Liver (tissue), 9 donors: ENCODE data around the gene SNRPA. TPM values are rescaled to one million over a fixed set of nuclear protein-coding genes. Genes with fewer than 3 reads are reported as not detected.
A peak's percentile ranks its signal among the peaks of the same experiment; 100 is the strongest.

Source experiments
- DNase-seq: peaks from one replicate; pipeline ENCODE4 v3.0.0-alpha.2; 2017; ENCODE audit warnings: low spot score
- H3K27ac ChIP-seq, 2 donors: one replicate each; pipeline ENCODE4 v1.7.0; 2013; ENCODE audit warnings: inconsistent platforms in 2 of 2, low read length in 2 of 2, control low read depth in 1 of 2, low read depth in 1 of 2, mild to moderate bottlenecking in 1 of 2
- H3K27me3 ChIP-seq, 4 donors: one replicate each; pipeline versions ENCODE4 v1.6.1 to v1.7.0; 2013; ENCODE audit warnings: low read length in 3 of 4, inconsistent platforms in 1 of 4, mild to moderate bottlenecking in 1 of 4, moderate library complexity in 1 of 4; ENCODE audit not compliant: control insufficient read depth in 4 of 4, insufficient read depth in 4 of 4
- H3K36me3 ChIP-seq, 4 donors: one replicate each; pipeline versions ENCODE4 v1.6.1 to v1.7.0; 2013; ENCODE audit warnings: low read length in 3 of 4, mild to moderate bottlenecking in 3 of 4, low read depth in 1 of 4, moderate library complexity in 1 of 4; ENCODE audit not compliant: control insufficient read depth in 4 of 4, insufficient read depth in 3 of 4
- H3K4me1 ChIP-seq, 4 donors: one replicate each; pipeline versions ENCODE4 v1.6.1 to v1.7.0; 2013; ENCODE audit warnings: low read length in 3 of 4, mild to moderate bottlenecking in 3 of 4, moderate library complexity in 1 of 4; ENCODE audit not compliant: control insufficient read depth in 4 of 4, insufficient read depth in 4 of 4
- H3K4me3 ChIP-seq, 3 donors: one replicate each; pipeline versions ENCODE4 v1.6.1 to v1.7.0; 2013; ENCODE audit warnings: low read length in 3 of 3, control low read depth in 1 of 3, low read depth in 1 of 3, mild to moderate bottlenecking in 1 of 3
- H3K9ac ChIP-seq, 2 donors: one replicate each; pipeline ENCODE4 v1.7.0; 2013; ENCODE audit warnings: low read length in 2 of 2, mild to moderate bottlenecking in 2 of 2, moderate library complexity in 2 of 2, control low read depth in 1 of 2, low read depth in 1 of 2
- H3K9me3 ChIP-seq, 4 donors: one replicate each; pipeline versions ENCODE4 v1.6.1 to v1.7.0; 2013; ENCODE audit warnings: low read length in 3 of 4; ENCODE audit not compliant: control insufficient read depth in 4 of 4
- ATF3 ChIP-seq: IDR thresholded peaks from 2 replicates; pipeline ENCODE4 v1.6.1; 2016; ENCODE audit warnings: antibody characterized with exemption
- EGR1 ChIP-seq, 2 donors: IDR thresholded peaks; 2 replicates each; pipeline ENCODE4 v1.6.1; 2016 to 2018; ENCODE audit warnings: antibody characterized with exemption in 2 of 2, low read depth in 2 of 2
- FOXA1 ChIP-seq: IDR thresholded peaks from 2 replicates; pipeline ENCODE4 v1.6.1; 2016; ENCODE audit warnings: antibody characterized with exemption
- FOXA2 ChIP-seq: IDR thresholded peaks from 2 replicates; pipeline ENCODE4 v1.6.1; 2016; ENCODE audit warnings: antibody characterized with exemption
- GABPA ChIP-seq, 2 donors: IDR thresholded peaks in 1 of 2; conservative IDR thresholded peaks in 1 of 2; 2 replicates each; pipeline ENCODE4 v1.6.1; 2016; ENCODE audit warnings: antibody characterized with exemption in 2 of 2, mild to moderate bottlenecking in 1 of 2, moderate library complexity in 1 of 2
- HNF4A ChIP-seq, 2 donors: conservative IDR thresholded peaks; 2 replicates each; pipeline ENCODE4 v1.6.1; 2016; ENCODE audit warnings: antibody characterized with exemption in 2 of 2, mild to moderate bottlenecking in 2 of 2
- HNF4G ChIP-seq: IDR thresholded peaks from 2 replicates; pipeline ENCODE4 v1.6.1; 2016; ENCODE audit warnings: antibody characterized with exemption
- JUND ChIP-seq, 2 donors: IDR thresholded peaks; 2 replicates each; pipeline ENCODE4 v1.6.1; 2016; ENCODE audit warnings: antibody characterized with exemption in 2 of 2
- NR2F2 ChIP-seq: IDR thresholded peaks from 2 replicates; pipeline ENCODE4 v1.6.1; 2016; ENCODE audit warnings: antibody characterized with exemption
- RAD21 ChIP-seq, 2 donors: IDR thresholded peaks; 2 replicates each; pipeline ENCODE4 v1.6.1; 2016; ENCODE audit warnings: antibody characterized with exemption in 2 of 2, mild to moderate bottlenecking in 2 of 2
- REST ChIP-seq: IDR thresholded peaks from 2 replicates; pipeline ENCODE4 v1.6.1; 2016; ENCODE audit warnings: antibody characterized with exemption, mild to moderate bottlenecking
- RXRA ChIP-seq, 2 donors: IDR thresholded peaks; 2 replicates each; pipeline ENCODE4 v1.6.1; 2017 to 2018; ENCODE audit warnings: antibody characterized with exemption in 2 of 2, mild to moderate bottlenecking in 1 of 2
- SP1 ChIP-seq: IDR thresholded peaks from 2 replicates; pipeline ENCODE4 v1.6.1; 2018; ENCODE audit warnings: antibody characterized with exemption, mild to moderate bottlenecking
- TAF1 ChIP-seq: conservative IDR thresholded peaks from 2 replicates; pipeline ENCODE4 v1.6.1; 2016; ENCODE audit warnings: antibody characterized with exemption, mild to moderate bottlenecking
- YY1 ChIP-seq: IDR thresholded peaks from 2 replicates; pipeline ENCODE4 v1.6.1; 2016; ENCODE audit warnings: antibody characterized with exemption, mild to moderate bottlenecking
- ZBTB33 ChIP-seq: IDR thresholded peaks from 2 replicates; pipeline ENCODE4 v1.6.1; 2016; ENCODE audit warnings: antibody characterized with exemption
- WGBS: extraction: QIAGEN DNeasy Blood & Tissue Kit; methylation state at CpG from one replicate; pipeline ENCODE4 v1.1.7; 2013; 5-methylcytosine and 5-hydroxymethylcytosine counted together
- polyA plus RNA-seq, 2 donors: library from polyadenylated mRNA; stranded (reverse) in 1 of 2; unstranded in 1 of 2; fragments of 200-250 nt in 1 of 2; fragments of >200 nt in 1 of 2; fragmentation: Nextera tagmentation in 1 of 2; extraction: Ambion mirVana in 1 of 2; gene quantifications; one replicate each; pipeline versions ENCODE4 v1.2.1 to v1.2.3, GENCODE V29; 2013 to 2015
- total RNA-seq, 2 donors: library from RNA; depleted of rRNA; stranded (reverse); fragments of >200 nt; gene quantifications; one replicate each; pipeline ENCODE4 v1.2.3, GENCODE V29; 2014
- TF ChIP-seq, protein P1 (sequence below): fragments of 150-350 bp; IDR thresholded peaks from 2 replicates; pipeline ENCODE4 v1.5.1; 2017; ENCODE audit warnings: improper control_type of control experiment, low read depth, low read length; ENCODE audit not compliant: missing input control
- TF ChIP-seq, protein P2 (sequence below): IDR thresholded peaks from 2 replicates; pipeline ENCODE4 v1.6.1; 2016; ENCODE audit warnings: antibody characterized with exemption
- donor health status: healthy.
- donor health status: healthy.
- donor health status: healthy.
- donor health status: healthy.
- donor health status: healthy.

SNRPA gene
- total and polyA plus RNA-seq, 4 donors, result 11.8 to 27.1 (median 17.0) TPM

GRCh38 chr19:40745402-40745780 is 5.6 kb upstream of the SNRPA start (continued):
- TF ChIP-seq SP1, result no peak
- no peak for TF ChIP-seq RAD21 (IDR thresholded peaks at IDR 0.05)
- no peak for TF ChIP-seq FOXA1
- TF ChIP-seq, protein P1, sequence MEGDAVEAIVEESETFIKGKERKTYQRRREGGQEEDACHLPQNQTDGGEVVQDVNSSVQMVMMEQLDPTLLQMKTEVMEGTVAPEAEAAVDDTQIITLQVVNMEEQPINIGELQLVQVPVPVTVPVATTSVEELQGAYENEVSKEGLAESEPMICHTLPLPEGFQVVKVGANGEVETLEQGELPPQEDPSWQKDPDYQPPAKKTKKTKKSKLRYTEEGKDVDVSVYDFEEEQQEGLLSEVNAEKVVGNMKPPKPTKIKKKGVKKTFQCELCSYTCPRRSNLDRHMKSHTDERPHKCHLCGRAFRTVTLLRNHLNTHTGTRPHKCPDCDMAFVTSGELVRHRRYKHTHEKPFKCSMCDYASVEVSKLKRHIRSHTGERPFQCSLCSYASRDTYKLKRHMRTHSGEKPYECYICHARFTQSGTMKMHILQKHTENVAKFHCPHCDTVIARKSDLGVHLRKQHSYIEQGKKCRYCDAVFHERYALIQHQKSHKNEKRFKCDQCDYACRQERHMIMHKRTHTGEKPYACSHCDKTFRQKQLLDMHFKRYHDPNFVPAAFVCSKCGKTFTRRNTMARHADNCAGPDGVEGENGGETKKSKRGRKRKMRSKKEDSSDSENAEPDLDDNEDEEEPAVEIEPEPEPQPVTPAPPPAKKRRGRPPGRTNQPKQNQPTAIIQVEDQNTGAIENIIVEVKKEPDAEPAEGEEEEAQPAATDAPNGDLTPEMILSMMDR, result no peak

GRCh38 chr19:40747536-40747935 is 3.5 kb upstream of the SNRPA start:
- Histone ChIP-seq H3K36me3 (no peaks in the 10 kb centered on the region), H3K27ac (no peak overlapping the region), H3K9ac (no peak overlapping the region), H3K4me1 (peaks cover 3 to 18% (median 13%) of the 10 kb centered on the region in 4 donors), H3K27me3 (no peaks in the 10 kb centered on the region), H3K4me3 (no peak overlapping the region), H3K9me3 (no peaks in the 10 kb centered on the region)
- TF ChIP-seq FOXA2, result no peak
- no peak for TF ChIP-seq ATF3
- 98% methylated on average over 7 of the region's 7 CpGs for WGBS
- no peak for DNase-seq

- Histone ChIP-seq H3K27me3 (no peaks in the 10 kb centered on the region), H3K36me3 (no peaks in the 10 kb centered on the region), H3K4me3 (peak within 1 kb of the TSS; percentile 65 to 99 (median 87)), H3K9ac (peak within 1 kb of the TSS; percentile 79), H3K4me1 (peaks cover 3 to 35% (median 28%) of the 10 kb centered on the region in 4 donors), H3K27ac (peak within 1 kb of the TSS; percentile 85), H3K9me3 (no peaks in the 10 kb centered on the region)
- under 1% methylated on average over 43 of the region's 43 CpGs for WGBS
- TF ChIP-seq NR2F2 (peak; percentile 100), GABPA (IDR thresholded peaks at IDR 0.05 in 1 of 2, conservative IDR thresholded peaks at IDR 0.05 in 1 of 2) (peak; percentile 44 to 90), YY1 (peak; percentile 99), TAF1 (no peak), ZBTB33 (no peak), ATF3 (no peak), JUND (IDR thresholded peaks at IDR 0.05) (no peak), RXRA (IDR thresholded peaks at IDR 0.05) (peak; percentile 77 to 81), FOXA1 (no peak), RAD21 (IDR thresholded peaks at IDR 0.05) (peak; percentile 20 to 44), FOXA2 (no peak), HNF4A (conservative IDR thresholded peaks at IDR 0.05) (peak; percentile 89 to 92), REST (peak; percentile 63), EGR1 (IDR thresholded peaks at IDR 0.05; ENCODE audit: low read depth in 2 of 2) (peak; percentile 86 to 91), HNF4G (peak; percentile 56), SP1 (peak; percentile 88)
- TF ChIP-seq, protein P1, result no peak
- TF ChIP-seq, protein P2, sequence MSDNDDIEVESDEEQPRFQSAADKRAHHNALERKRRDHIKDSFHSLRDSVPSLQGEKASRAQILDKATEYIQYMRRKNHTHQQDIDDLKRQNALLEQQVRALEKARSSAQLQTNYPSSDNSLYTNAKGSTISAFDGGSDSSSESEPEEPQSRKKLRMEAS, result peak; percentile 85
- DNase-seq, result peak; percentile 99
Observed at GRCh38 chr19:40750058-40750873, 737 bp upstream of the SNRPA start, which contains the start of gene ACTMAP. ACTMAP (minus strand) TSS chr19:40750477; CDS start chr19:40749803, 674 bp downstream.
